Activated CD8-positive, alpha-beta memory T cell treated with anti-CD3 and anti-CD28 coated beads for 4 hours (primary cell): Measurements from ENCODE around the gene CYP27B1.

Experiments used
- DNase-seq, 2 donors: peaks; one replicate each; pipeline ENCODE4 v3.0.0-alpha.2; 2020; ENCODE audit warnings: low read depth in 2 of 2

CYP27B1 gene

GRCh38 chr12:57766464-57767304 is at the start of gene CYP27B1:
TSS of gene CYP27B1 (minus strand) at chr12:57767078. CDS start at chr12:57767041, 37 bp downstream.
- DNase-seq = no peak

GRCh38 chr12:57816001-57816854 is 49.4 kb upstream of the CYP27B1 start:
- no peak for DNase-seq

GRCh38 chr12:57815177-57816000 is 48.5 kb upstream of the CYP27B1 start:
- no peak for DNase-seq

GRCh38 chr12:57813971-57814772 is 47.3 kb upstream of the CYP27B1 start:
- DNase-seq = no peak

GRCh38 chr12:57813111-57813970 is 46.5 kb upstream of the CYP27B1 start:
- DNase-seq = no peak

- no peak for DNase-seq
Measured at GRCh38 chr12:57811028-57811755, 44.3 kb upstream of the CYP27B1 start.

- no peak for DNase-seq
Measured at GRCh38 chr12:57810450-57810849, 43.6 kb upstream of the CYP27B1 start.

GRCh38 chr12:57809425-57809824 is 42.5 kb upstream of the CYP27B1 start:
- DNase-seq = no peak

- no peak for DNase-seq
Measured at GRCh38 chr12:57808351-57808750, 41.5 kb upstream of the CYP27B1 start.

GRCh38 chr12:57807285-57807684 is 40.4 kb upstream of the CYP27B1 start:
- no peak for DNase-seq

GRCh38 chr12:57806677-57807076 is 39.8 kb upstream of the CYP27B1 start:
- no peak for DNase-seq

- no peak for DNase-seq
Measured at GRCh38 chr12:57803319-57803893, 36.5 kb upstream of the CYP27B1 start.

GRCh38 chr12:57802607-57803006 is 35.7 kb upstream of the CYP27B1 start:
- no peak for DNase-seq

- DNase-seq = no peak
Measured at GRCh38 chr12:57800965-57801364, 34.1 kb upstream of the CYP27B1 start.

- DNase-seq = no peak
Measured at GRCh38 chr12:57797933-57798332, 31.1 kb upstream of the CYP27B1 start.

- no peak for DNase-seq
Measured at GRCh38 chr12:57796996-57797395, 30.1 kb upstream of the CYP27B1 start.

GRCh38 chr12:57795354-57795753 is 28.5 kb upstream of the CYP27B1 start:
- DNase-seq = no peak

- DNase-seq = no peak
Measured at GRCh38 chr12:57793920-57794319, 27.0 kb upstream of the CYP27B1 start.

- DNase-seq = no peak
Measured at GRCh38 chr12:57783861-57784260, 17.0 kb upstream of the CYP27B1 start.
